ENCODE data around the gene ACOD1.

- TF ChIP-seq POLR2A (IDR thresholded peaks at IDR 0.05) (no peak), POLR2AphosphoS5 (IDR thresholded peaks at IDR 0.05) (no peak)
These were observed 6.9 kb downstream of the ACOD1 start for GRCh38 chr13:76955193-76955592.
